NCI-H1930 (cell line): ENCODE data around the gene C16orf74.

Experiments
- DNase-seq, 2 experiments: peaks; one replicate each; lab custom pipeline; 2025; lab: John Stamatoyannopoulos, UW

C16orf74 gene

DNA sequence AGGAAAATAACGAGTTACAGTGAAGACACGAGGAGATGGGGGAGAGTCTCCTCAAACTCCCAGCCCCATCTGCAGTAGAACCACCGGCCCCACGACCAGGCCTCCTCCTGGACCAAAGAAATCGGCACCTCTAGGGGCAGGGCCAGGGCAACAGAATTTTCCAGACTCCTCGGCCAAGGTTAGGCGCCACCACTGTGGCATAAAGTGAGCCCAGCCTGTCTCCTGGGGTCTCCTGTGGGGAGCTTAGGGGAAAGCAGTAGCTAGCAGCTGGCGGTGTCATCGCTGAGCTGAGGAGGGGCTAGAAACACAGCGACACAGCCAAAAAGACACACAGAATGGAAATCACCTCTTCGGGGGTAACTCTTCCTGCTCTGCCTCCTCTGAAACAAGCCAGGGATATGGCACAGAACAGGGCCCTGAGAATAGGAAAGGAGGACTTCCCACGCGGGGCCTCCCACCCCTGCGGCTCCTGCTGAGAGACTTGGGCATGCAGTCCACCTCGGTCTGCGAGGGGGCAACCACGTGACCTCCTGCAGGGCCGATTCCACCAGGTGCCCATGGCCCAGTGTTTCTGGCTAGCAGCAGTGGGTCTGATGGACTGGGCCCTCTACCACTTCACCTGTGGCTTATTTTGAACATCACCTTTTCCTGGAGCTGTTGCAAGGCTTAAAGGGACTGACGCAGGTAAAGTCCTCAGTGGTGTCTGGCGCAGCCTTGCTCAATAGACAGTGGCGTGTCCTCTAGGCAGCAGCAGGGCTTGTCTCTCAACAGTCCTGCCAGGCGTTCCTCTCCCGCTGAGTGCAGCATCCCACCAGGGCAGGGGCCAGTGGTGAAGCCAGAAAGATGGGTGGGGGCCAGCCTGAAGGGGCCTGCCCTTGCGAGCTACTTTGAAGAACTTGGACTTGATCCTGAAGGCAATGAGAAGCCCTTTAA lies 55.4 kb downstream of the C16orf74 start:
- DNase-seq, result no peak

GRCh38 chr16:85690469-85691064 lies 60.3 kb downstream of the C16orf74 start:
- no peak for DNase-seq

DNA sequence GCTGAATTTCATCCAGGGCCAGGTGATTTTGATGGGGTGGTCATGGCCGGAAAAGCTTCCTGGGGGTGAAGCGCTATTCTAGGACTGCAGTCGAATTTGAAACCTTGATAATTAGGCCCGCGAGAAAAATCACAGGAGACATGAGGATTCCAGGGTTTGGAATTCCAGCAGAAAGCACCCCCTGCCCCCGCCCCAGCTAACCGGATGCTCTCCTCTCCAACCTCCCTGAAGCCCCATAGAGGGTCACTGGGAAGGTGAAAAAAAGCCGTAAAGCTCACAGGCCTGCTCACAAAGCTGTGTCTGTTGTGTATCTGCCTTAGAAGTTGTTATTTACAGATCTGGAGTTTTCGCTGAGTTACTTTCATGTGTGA lies 61.0 kb downstream of the C16orf74 start:
- DNase-seq, result no peak

- DNase-seq, result no peak
These were observed 61.5 kb downstream of the C16orf74 start for GRCh38 chr16:85689285-85689949.

DNA sequence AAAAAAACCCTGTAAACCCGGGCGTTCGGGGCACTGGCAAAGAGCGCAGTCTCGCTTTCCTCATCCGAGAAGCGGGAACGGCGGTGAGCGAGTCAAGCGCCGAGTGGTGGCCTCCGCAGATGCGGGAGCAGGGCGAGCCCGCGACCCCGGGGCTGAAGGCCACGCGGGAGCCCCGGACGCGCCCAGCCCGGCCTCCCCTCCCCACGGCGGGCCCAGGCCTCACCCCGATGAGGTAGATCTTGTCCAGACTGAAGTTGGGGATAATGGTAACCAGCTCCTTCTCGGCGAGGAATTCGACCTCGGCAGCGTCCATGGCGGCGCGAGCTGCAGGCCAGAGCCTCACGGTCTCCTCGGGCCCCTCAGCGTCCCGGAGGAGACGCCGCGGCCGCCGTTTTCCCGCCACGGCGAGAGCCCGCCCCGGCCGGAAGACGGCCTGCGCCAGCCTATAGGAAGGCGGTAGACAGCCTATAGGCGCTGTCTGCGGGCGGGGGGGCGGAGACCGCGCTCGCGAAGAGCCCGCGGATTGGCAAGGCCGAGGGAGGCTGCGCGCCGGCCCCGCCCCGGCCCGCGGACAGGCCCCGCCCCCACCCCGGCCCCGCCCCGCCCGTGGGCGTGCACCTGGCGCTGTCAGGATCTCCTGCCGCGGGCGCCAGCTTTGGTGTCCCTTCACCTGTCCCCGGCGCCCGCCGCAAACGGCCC lies 62.2 kb downstream of the C16orf74 start, which contains the start of gene GINS2:
Gene GINS2 (minus strand): TSS at position 369 of the 699 bp plus-strand sequence. CDS start 56 bp downstream, at position 313.
- peak; percentile 61 to 78 for DNase-seq

- DNase-seq, result no peak
These were observed 63.0 kb downstream of the C16orf74 start for GRCh38 chr16:85687651-85688471.

GRCh38 chr16:85686912-85687591 lies 63.8 kb downstream of the C16orf74 start:
- DNase-seq, result no peak

DNA sequence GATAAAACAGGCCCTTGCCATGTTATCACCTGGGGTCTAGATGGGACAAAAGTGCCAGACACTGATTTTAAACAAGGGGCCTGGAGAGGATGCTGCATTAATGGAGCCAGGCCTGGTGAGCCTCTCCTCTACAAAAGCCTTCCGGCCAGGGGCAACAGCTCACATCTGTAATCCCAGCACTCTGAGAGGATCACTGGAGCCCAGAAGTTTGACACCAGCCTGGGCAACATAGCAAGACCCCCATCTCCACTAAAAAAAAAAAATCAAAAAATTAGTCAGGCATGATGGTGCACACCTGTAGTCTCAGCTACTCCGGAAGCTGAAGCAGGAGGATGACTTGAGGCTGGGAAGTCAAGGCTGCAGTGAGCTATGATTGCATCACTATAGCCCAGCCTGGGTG lies 65.6 kb downstream of the C16orf74 start:
- DNase-seq, result no peak

DNA sequence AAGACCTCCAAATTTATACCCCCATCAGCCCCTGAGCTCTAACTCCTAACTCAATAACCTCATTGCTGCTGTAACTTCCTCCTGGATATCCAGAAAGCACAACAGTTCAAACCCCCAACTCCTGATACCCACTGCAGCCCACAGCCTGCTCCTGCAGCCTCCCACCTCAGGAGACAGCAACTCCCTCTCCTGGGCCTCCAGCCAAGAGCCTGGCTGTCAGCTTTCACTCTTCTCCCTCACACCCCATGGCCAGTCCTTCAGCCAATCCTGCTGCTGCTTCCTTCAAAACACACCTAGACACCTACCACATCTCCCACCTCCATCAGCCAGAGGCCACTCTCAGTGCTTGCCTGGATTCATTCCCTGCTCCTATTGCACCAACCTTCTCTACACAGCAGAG lies 67.5 kb downstream of the C16orf74 start:
- no peak for DNase-seq

- DNase-seq, result no peak
These were observed 68.4 kb downstream of the C16orf74 start for GRCh38 chr16:85682516-85682915.

- DNase-seq, result no peak
These were observed 69.6 kb downstream of the C16orf74 start for GRCh38 chr16:85681255-85681654.

- DNase-seq, result no peak
These were observed 70.4 kb downstream of the C16orf74 start for GRCh38 chr16:85680352-85680944.

GRCh38 chr16:85679870-85680269 lies 71.0 kb downstream of the C16orf74 start:
- DNase-seq, result no peak

GRCh38 chr16:85678821-85679220 lies 72.1 kb downstream of the C16orf74 start:
- no peak for DNase-seq

- no peak for DNase-seq
These were observed 72.9 kb downstream of the C16orf74 start for GRCh38 chr16:85678016-85678415.

DNA sequence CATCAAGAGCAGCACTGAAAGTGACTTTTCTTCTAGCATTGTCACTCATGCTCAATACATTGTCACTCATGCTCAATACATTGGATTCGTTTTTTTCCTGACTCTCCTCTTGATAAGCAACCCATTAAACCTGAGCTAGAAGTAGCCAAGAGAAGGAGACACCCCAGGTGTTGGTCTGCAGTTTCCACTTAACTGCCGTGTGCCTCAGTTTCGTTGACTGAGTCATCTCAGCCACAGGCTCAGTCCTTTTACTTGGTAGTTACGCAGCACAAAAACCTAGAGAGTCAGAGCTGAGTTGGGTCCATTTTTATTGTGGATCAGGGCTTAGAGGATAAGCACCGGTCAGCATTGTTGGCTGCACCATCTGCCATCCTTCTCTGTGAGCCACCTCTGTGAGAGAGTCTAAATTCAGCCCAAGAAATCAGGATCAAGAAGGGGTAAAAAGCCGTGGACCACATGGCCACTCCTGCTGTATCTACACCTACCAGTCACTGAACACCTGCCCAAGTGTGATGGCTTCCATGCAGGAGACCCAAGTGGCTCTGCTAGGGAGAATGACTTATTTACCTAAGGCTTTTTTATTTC lies 73.4 kb downstream of the C16orf74 start:
- DNase-seq, result no peak

DNA sequence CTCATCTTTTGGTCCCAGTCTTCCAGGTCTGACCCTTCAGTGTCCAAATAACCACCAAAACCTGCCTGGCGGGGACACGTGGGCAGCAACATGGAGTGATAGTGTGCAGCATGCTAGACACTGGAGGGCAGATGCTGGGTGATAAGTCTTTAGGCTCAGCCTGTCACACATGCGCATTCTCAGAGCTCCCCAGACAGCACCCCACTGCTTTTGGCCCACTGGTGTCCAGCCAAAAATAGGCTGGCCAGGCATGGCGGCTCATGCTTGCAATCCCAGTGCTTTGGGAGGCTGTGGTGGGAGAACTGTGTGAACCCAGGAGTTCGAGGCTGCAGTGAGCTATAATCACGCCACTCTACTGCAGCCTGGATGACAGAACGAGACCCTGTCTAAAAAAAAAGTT lies 74.4 kb downstream of the C16orf74 start:
- no peak for DNase-seq

GRCh38 chr16:85675251-85675874 lies 75.5 kb downstream of the C16orf74 start:
- DNase-seq, result no peak

DNA sequence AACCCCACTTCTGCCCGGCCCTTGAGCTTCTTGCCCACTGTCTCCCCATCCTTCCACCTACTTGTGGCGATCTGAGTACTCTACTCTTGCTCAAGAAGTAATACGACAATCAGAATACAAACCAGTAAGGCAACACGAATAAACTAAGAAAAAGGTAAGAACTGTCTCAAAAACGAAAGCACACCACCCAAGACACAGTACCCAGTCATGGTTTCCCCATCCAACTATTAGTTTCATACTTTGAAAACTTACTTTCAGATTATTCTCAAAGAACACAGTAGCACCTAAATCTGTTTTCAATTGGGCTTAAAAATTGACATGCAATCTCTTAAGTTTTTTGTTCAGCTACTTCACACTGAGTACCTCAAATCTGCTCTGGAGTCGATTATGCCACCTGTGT lies 76.1 kb downstream of the C16orf74 start:
- no peak for DNase-seq

- no peak for DNase-seq
These were observed 76.5 kb downstream of the C16orf74 start for GRCh38 chr16:85674418-85674755.
